NCI-H1436 (cell line): ENCODE measurements around the gene NPAT.
"Not testable (repeated sequence)": the region's sequence is repeated elsewhere in the genome, so short reads cannot be mapped to it uniquely, and the experiment has no call there.

Experiments
- DNase-seq: peaks from one replicate; lab custom pipeline; 2025; lab: John Stamatoyannopoulos, UW

Gene NPAT

GRCh38 chr11:108218912-108219783 is 3.3 kb downstream of the NPAT start:
- no peak for DNase-seq

GRCh38 chr11:108218455-108218854 is 4.0 kb downstream of the NPAT start:
- no peak for DNase-seq

GRCh38 chr11:108216988-108217387 is 5.5 kb downstream of the NPAT start:
- no peak for DNase-seq

GRCh38 chr11:108213784-108214183 is 8.7 kb downstream of the NPAT start:
- DNase-seq: no peak

GRCh38 chr11:108210441-108210840 is 12.0 kb downstream of the NPAT start:
- no peak for DNase-seq

GRCh38 chr11:108207683-108208060 is 14.8 kb downstream of the NPAT start:
- no peak for DNase-seq

GRCh38 chr11:108206969-108207682 is 15.3 kb downstream of the NPAT start:
- DNase-seq: no peak

GRCh38 chr11:108206171-108206570 is 16.3 kb downstream of the NPAT start:
- no peak for DNase-seq

GRCh38 chr11:108204929-108205499 is 17.4 kb downstream of the NPAT start:
- no peak for DNase-seq

- no peak for DNase-seq
These were observed 18.1 kb downstream of the NPAT start for GRCh38 chr11:108204376-108204775.

GRCh38 chr11:108203075-108203474 is 19.4 kb downstream of the NPAT start:
- DNase-seq: no peak

GRCh38 chr11:108199446-108200321 is 22.8 kb downstream of the NPAT start:
- DNase-seq: no peak

- no peak for DNase-seq
These were observed 23.6 kb downstream of the NPAT start for GRCh38 chr11:108198833-108199232.

- no peak for DNase-seq
These were observed 25.1 kb downstream of the NPAT start for GRCh38 chr11:108197351-108197750.

- DNase-seq: no peak
These were observed 25.5 kb downstream of the NPAT start for GRCh38 chr11:108196901-108197300.

GRCh38 chr11:108193725-108194124 is 28.7 kb downstream of the NPAT start:
- no peak for DNase-seq

GRCh38 chr11:108177570-108177969 is 44.9 kb downstream of the NPAT start:
- no peak for DNase-seq

- no peak for DNase-seq
These were observed 52.3 kb downstream of the NPAT start for GRCh38 chr11:108170184-108170583.

GRCh38 chr11:108167624-108168023 is 54.8 kb downstream of the NPAT start:
- DNase-seq: no peak

GRCh38 chr11:108162878-108163277 is 59.6 kb downstream of the NPAT start:
- not testable (repeated sequence) for DNase-seq

- no peak for DNase-seq
These were observed 61.4 kb downstream of the NPAT start for GRCh38 chr11:108160970-108161566.

- no peak for DNase-seq
These were observed 67.8 kb downstream of the NPAT start for GRCh38 chr11:108154591-108154990.
